HEK293 (cell line): ENCODE data around the gene FOXI2.

Source experiments
- CTCF ChIA-PET: fragments of 350-600 bp; formaldehyde crosslinking; extraction: SDS; loops from one replicate; lab custom pipeline; 2021; ENCODE audit warnings: antibody characterized with exemption; lab: Yijun Ruan, JAX
- POLR2A ChIA-PET: fragments of 300-600 bp; formaldehyde crosslinking; extraction: SDS; loops from one replicate; lab custom pipeline; 2020; ENCODE audit warnings: antibody characterized with exemption, inconsistent platforms; lab: Yijun Ruan, JAX
- H3K27ac ChIP-seq: fragments of 200-500 bp; sonication (Bioruptor generic); 2 replicates; pipeline ENCODE4 v1.5.1; 2014; ENCODE audit warnings: low read depth, low read length, control low read depth, inconsistent platforms; ENCODE audit errors: extremely low read depth
- H3K36me3 ChIP-seq, 2 experiments: fragments of 200-500 bp in 1 of 2; sonication (Bioruptor generic) in 1 of 2; 1 replicate in 1 of 2; 2 replicates in 1 of 2; pipeline ENCODE4 v1.5.1; 2014 to 2017; ENCODE audit warnings: inconsistent platforms in 2 of 2, low read length in 2 of 2; ENCODE audit not compliant: control insufficient read depth in 2 of 2, insufficient read depth in 1 of 2
- H3K4me1 ChIP-seq: fragments of 200-500 bp; sonication (Bioruptor generic); 2 replicates; pipeline ENCODE4 v1.5.1; 2014; ENCODE audit warnings: mild to moderate bottlenecking, low read length, inconsistent platforms; ENCODE audit not compliant: control insufficient read depth, insufficient read depth
- H3K4me3 ChIP-seq: 2 replicates; pipeline ENCODE4 v1.5.1; 2011; ENCODE audit warnings: low read depth, mild to moderate bottlenecking, control low read depth, low read length, moderate library complexity
- H3K9me3 ChIP-seq: fragments of 200-500 bp; sonication (Bioruptor generic); 2 replicates; pipeline ENCODE4 v1.5.1; 2014; ENCODE audit warnings: low read depth, low read length, inconsistent platforms; ENCODE audit not compliant: control insufficient read depth, insufficient read depth
- GLIS1 ChIP-seq: fragments of 450-650 bp; formaldehyde crosslinking; IDR thresholded peaks from 2 replicates; pipeline ENCODE4 v1.5.1; 2016; ENCODE audit warnings: missing biosample characterization, missing genetic modification characterization
- HOXD13 ChIP-seq: sonication (generic); formaldehyde crosslinking; IDR thresholded peaks from 2 replicates; pipeline ENCODE4 v1.8.0; 2022; ENCODE audit warnings: missing genetic modification reagents, borderline replicate concordance
- KLF7 ChIP-seq: fragments of 450-650 bp; formaldehyde crosslinking; IDR thresholded peaks from 2 replicates; pipeline ENCODE4 v1.5.1; 2016; ENCODE audit warnings: missing biosample characterization, missing genetic modification characterization, borderline replicate concordance
- KLF8 ChIP-seq: fragments of 450-650 bp; formaldehyde crosslinking; IDR thresholded peaks from 2 replicates; pipeline ENCODE4 v1.5.1; 2016; ENCODE audit warnings: missing biosample characterization, missing genetic modification characterization
- MZF1 ChIP-seq: fragments of 450-650 bp; formaldehyde crosslinking; IDR thresholded peaks from 2 replicates; pipeline ENCODE4 v1.5.1; 2017; ENCODE audit warnings: missing biosample characterization, missing genetic modification characterization, borderline replicate concordance
- OSR2 ChIP-seq: fragments of 450-650 bp; formaldehyde crosslinking; IDR thresholded peaks from 2 replicates; pipeline ENCODE4 v1.5.1; 2016; ENCODE audit warnings: missing biosample characterization, missing genetic modification characterization
- PRDM4 ChIP-seq: fragments of 450-650 bp; formaldehyde crosslinking; IDR thresholded peaks from 2 replicates; pipeline ENCODE4 v1.5.1; 2017; ENCODE audit warnings: missing biosample characterization, missing genetic modification characterization
- YY2 ChIP-seq: fragments of 450-650 bp; formaldehyde crosslinking; IDR thresholded peaks from 2 replicates; pipeline ENCODE4 v1.5.1; 2016; ENCODE audit warnings: missing biosample characterization, missing genetic modification characterization
- ZEB2 ChIP-seq: fragments of 450-650 bp; formaldehyde crosslinking; IDR thresholded peaks from 2 replicates; pipeline ENCODE4 v1.5.1; 2016; ENCODE audit warnings: missing biosample characterization, missing genetic modification characterization
- ZNF121 ChIP-seq: fragments of 450-650 bp; formaldehyde crosslinking; IDR thresholded peaks from 2 replicates; pipeline ENCODE4 v1.5.1; 2016; ENCODE audit warnings: missing biosample characterization, missing genetic modification characterization
- ZNF138 ChIP-seq: fragments of 450-650 bp; formaldehyde crosslinking; IDR thresholded peaks from 2 replicates; pipeline ENCODE4 v1.5.1; 2016; ENCODE audit warnings: missing biosample characterization, missing genetic modification characterization, borderline replicate concordance
- ZNF174 ChIP-seq: fragments of 450-650 bp; formaldehyde crosslinking; IDR thresholded peaks from 2 replicates; pipeline ENCODE4 v1.5.0; 2017; ENCODE audit warnings: missing biosample characterization, mild to moderate bottlenecking, missing genetic modification characterization
- ZNF223 ChIP-seq: fragments of 450-650 bp; formaldehyde crosslinking; IDR thresholded peaks from 2 replicates; pipeline ENCODE4 v1.5.1; 2016; ENCODE audit warnings: missing biosample characterization, missing genetic modification characterization
- ZNF311 ChIP-seq: fragments of 450-650 bp; formaldehyde crosslinking; IDR thresholded peaks from 2 replicates; pipeline ENCODE4 v1.5.1; 2017; ENCODE audit warnings: missing biosample characterization, missing genetic modification characterization, borderline replicate concordance
- ZNF423 ChIP-seq: fragments of 450-650 bp; formaldehyde crosslinking; IDR thresholded peaks from 2 replicates; pipeline ENCODE4 v1.5.1; 2016; ENCODE audit warnings: missing biosample characterization, missing genetic modification characterization
- ZNF433 ChIP-seq: fragments of 450-650 bp; formaldehyde crosslinking; IDR thresholded peaks from 2 replicates; pipeline ENCODE4 v1.5.1; 2016; ENCODE audit warnings: missing biosample characterization, missing genetic modification characterization, low read depth
- ZNF513 ChIP-seq: fragments of 450-650 bp; IDR thresholded peaks from 2 replicates; pipeline ENCODE4 v1.5.1; 2018; ENCODE audit warnings: missing biosample characterization, missing genetic modification characterization
- ZNF548 ChIP-seq: fragments of 450-650 bp; formaldehyde crosslinking; IDR thresholded peaks from 2 replicates; pipeline ENCODE4 v1.5.1; 2016; ENCODE audit warnings: missing biosample characterization, missing genetic modification characterization
- ZNF624 ChIP-seq: fragments of 450-650 bp; formaldehyde crosslinking; IDR thresholded peaks from 2 replicates; pipeline ENCODE4 v1.5.1; 2017; ENCODE audit warnings: missing biosample characterization, missing genetic modification characterization
- ZNF777 ChIP-seq: fragments of 450-650 bp; formaldehyde crosslinking; IDR thresholded peaks from 2 replicates; pipeline ENCODE4 v1.5.1; 2017; ENCODE audit warnings: missing biosample characterization, missing genetic modification characterization, borderline replicate concordance
- ZNF830 ChIP-seq: fragments of 450-650 bp; IDR thresholded peaks from 2 replicates; pipeline ENCODE4 v1.5.0; 2018; ENCODE audit warnings: missing biosample characterization, missing genetic modification characterization, low read depth, mild to moderate bottlenecking, moderate library complexity
- TF ChIP-seq, protein P1 (sequence below): fragments of 450-650 bp; formaldehyde crosslinking; IDR thresholded peaks from 2 replicates; pipeline ENCODE4 v1.5.1; 2016; ENCODE audit warnings: missing biosample characterization, missing genetic modification characterization, borderline replicate concordance
- TF ChIP-seq, protein P2 (sequence below): fragments of 450-650 bp; formaldehyde crosslinking; conservative IDR thresholded peaks from 2 replicates; pipeline ENCODE4 v1.5.1; 2016; ENCODE audit warnings: low read depth, missing biosample characterization, missing genetic modification characterization

FOXI2 gene

DNA sequence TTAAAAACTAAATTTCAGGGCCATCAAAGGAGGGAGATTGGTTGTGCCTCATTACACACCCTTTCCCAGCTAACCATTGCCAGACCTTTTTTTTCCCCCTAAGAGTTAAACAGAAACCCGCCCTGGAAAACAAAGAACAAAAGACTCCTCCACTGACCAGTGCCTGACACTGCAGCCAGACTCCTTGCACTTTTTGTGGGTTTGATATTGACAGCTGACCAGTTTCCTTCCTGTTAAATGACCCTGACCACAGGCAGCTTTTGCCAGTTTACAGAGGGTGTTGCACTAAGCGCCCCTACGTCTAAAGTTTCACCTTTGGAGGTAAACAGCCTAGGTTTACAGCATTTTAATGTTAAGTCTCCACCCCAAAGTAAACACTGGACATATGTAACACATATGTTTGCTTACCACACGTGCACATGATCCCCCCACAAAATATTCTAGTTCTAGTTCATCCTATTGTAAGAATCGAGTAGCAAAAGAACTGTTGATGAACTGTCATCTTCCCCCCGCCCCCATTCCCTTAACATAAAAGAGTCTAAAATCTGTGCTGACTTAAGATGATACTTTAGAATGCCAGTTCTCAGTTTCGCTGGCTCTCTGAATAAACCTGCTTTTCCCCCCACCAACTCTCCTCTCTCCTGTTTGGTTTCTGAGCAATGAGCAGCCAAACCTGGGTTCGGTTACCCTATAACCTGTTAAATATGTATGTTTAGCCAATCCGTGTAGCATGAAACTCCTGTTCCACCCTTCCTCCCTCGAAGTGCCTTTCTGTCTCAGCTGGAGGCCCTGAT, 38.0 kb downstream of the FOXI2 start:
- Histone ChIP-seq H3K36me3 (no peaks in the 10 kb centered on the region), H3K4me3 (no peak overlapping the region), H3K4me1 (no peaks in the 10 kb centered on the region), H3K9me3 (no peaks in the 10 kb centered on the region), H3K27ac (no peak overlapping the region)
- ChIA-PET POLR2A (no interaction called here), CTCF (interaction anchor here (0.9 kb wide), 1 partner anchor 79 kb away, joined by 3 read pairs; no protein-coding TSS in a partner anchor)
- TF ChIP-seq ZNF624 (tag by site-specific recombination) (no peak), ZEB2 (tag by site-specific recombination) (no peak), GLIS1 (tag by site-specific recombination) (no peak), OSR2 (no peak), ZNF138 (tag by site-specific recombination) (no peak), ZNF423 (tag by site-specific recombination) (no peak), ZNF311 (tag by site-specific recombination) (no peak), ZNF830 (tag by site-specific recombination) (no peak), HOXD13 (no peak), YY2 (tag by site-specific recombination) (no peak), ZNF121 (tag by site-specific recombination) (no peak)

GRCh38 chr10:127776816-127777215, 39.8 kb downstream of the FOXI2 start:
- POLR2A ChIA-PET: no interaction called here
- no peak overlapping the region for H3K4me3 ChIP-seq
- CTCF ChIA-PET: interaction anchor here (1.0 to 1.5 kb wide), 2 partner anchors 18 to 77 kb away, joined by 4 to 5 read pairs; no protein-coding TSS in a partner anchor
- no peaks in the 10 kb centered on the region for H3K36me3 ChIP-seq
- H3K27ac ChIP-seq: no peak overlapping the region
- no peaks in the 10 kb centered on the region for H3K4me1 ChIP-seq
- no peaks in the 10 kb centered on the region for H3K9me3 ChIP-seq
- TF ChIP-seq ZNF433 (tag by site-specific recombination) (no peak), ZNF777 (tag by site-specific recombination) (no peak), ZNF548 (tag by site-specific recombination) (no peak), ZNF223 (tag by site-specific recombination) (no peak), ZNF174 (tag by site-specific recombination) (no peak), MZF1 (no peak), KLF7 (tag by site-specific recombination) (no peak), PRDM4 (tag by site-specific recombination) (no peak), KLF8 (tag by site-specific recombination) (no peak), ZNF513 (tag by site-specific recombination) (no peak)
- TF ChIP-seq, protein P1, sequence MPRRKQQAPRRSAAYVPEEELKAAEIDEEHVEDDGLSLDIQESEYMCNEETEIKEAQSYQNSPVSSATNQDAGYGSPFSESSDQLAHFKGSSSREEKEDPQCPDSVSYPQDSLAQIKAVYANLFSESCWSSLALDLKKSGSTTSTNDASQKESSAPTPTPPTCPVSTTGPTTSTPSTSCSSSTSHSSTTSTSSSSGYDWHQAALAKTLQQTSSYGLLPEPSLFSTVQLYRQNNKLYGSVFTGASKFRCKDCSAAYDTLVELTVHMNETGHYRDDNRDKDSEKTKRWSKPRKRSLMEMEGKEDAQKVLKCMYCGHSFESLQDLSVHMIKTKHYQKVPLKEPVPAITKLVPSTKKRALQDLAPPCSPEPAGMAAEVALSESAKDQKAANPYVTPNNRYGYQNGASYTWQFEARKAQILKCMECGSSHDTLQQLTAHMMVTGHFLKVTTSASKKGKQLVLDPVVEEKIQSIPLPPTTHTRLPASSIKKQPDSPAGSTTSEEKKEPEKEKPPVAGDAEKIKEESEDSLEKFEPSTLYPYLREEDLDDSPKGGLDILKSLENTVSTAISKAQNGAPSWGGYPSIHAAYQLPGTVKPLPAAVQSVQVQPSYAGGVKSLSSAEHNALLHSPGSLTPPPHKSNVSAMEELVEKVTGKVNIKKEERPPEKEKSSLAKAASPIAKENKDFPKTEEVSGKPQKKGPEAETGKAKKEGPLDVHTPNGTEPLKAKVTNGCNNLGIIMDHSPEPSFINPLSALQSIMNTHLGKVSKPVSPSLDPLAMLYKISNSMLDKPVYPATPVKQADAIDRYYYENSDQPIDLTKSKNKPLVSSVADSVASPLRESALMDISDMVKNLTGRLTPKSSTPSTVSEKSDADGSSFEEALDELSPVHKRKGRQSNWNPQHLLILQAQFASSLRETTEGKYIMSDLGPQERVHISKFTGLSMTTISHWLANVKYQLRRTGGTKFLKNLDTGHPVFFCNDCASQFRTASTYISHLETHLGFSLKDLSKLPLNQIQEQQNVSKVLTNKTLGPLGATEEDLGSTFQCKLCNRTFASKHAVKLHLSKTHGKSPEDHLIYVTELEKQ (tag by site-specific recombination): no peak
- TF ChIP-seq, protein P2, sequence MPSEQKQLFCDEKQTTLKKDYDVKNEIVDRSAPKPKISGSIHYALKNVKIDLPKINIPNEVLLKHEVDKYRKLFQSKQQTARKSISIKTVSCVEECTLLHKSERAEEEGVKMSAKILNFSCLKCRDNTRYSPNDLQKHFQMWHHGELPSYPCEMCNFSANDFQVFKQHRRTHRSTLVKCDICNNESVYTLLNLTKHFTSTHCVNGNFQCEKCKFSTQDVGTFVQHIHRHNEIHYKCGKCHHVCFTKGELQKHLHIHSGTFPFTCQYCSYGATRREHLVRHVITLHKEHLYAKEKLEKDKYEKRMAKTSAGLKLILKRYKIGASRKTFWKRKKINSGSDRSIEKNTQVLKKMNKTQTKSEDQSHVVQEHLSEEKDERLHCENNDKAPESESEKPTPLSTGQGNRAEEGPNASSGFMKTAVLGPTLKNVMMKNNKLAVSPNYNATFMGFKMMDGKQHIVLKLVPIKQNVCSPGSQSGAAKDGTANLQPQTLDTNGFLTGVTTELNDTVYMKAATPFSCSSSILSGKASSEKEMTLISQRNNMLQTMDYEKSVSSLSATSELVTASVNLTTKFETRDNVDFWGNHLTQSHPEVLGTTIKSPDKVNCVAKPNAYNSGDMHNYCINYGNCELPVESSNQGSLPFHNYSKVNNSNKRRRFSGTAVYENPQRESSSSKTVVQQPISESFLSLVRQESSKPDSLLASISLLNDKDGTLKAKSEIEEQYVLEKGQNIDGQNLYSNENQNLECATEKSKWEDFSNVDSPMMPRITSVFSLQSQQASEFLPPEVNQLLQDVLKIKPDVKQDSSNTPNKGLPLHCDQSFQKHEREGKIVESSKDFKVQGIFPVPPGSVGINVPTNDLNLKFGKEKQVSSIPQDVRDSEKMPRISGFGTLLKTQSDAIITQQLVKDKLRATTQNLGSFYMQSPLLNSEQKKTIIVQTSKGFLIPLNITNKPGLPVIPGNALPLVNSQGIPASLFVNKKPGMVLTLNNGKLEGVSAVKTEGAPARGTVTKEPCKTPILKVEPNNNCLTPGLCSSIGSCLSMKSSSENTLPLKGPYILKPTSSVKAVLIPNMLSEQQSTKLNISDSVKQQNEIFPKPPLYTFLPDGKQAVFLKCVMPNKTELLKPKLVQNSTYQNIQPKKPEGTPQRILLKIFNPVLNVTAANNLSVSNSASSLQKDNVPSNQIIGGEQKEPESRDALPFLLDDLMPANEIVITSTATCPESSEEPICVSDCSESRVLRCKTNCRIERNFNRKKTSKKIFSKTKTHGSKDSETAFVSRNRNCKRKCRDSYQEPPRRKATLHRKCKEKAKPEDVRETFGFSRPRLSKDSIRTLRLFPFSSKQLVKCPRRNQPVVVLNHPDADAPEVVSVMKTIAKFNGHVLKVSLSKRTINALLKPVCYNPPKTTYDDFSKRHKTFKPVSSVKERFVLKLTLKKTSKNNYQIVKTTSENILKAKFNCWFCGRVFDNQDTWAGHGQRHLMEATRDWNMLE: no peak
